A549 (cell line): Measurements from ENCODE around the gene FGFR4.

Source experiments
- BHLHE40 ChIP-seq: IDR thresholded peaks from 2 replicates; pipeline ENCODE4 v1.6.1; 2012; ENCODE audit warnings: low read depth, low read length, inconsistent platforms
- EP300 ChIP-seq, 2 experiments: fragments of >200 bp; sonication (Bioruptor Twin); formaldehyde crosslinking; IDR thresholded peaks; 2 replicates in 1 of 2; 3 replicates in 1 of 2; pipeline ENCODE4 v1.6.1; 2016 to 2017
- HDAC2 ChIP-seq: fragments of 200-600 bp; sonication (generic); IDR thresholded peaks from 2 replicates; pipeline ENCODE4 v1.6.1; 2016
- PBX3 ChIP-seq: IDR thresholded peaks from 2 replicates; pipeline ENCODE4 v1.6.1; 2012
- POLR2A ChIP-seq: IDR thresholded peaks from 2 replicates; pipeline ENCODE4 v1.6.1; 2012; ENCODE audit warnings: mild to moderate bottlenecking, low read length
- RFX5 ChIP-seq: fragments of 450-650 bp; IDR thresholded peaks from 2 replicates; pipeline ENCODE4 v1.7.1; 2014; ENCODE audit warnings: antibody characterized with exemption, mild to moderate bottlenecking, moderate library complexity
- SREBF2 ChIP-seq: fragments of 450-650 bp; IDR thresholded peaks from 2 replicates; pipeline ENCODE4 v1.6.1; 2014; ENCODE audit warnings: mild to moderate bottlenecking, moderate library complexity
- ZC3H11A ChIP-seq: fragments of 450-650 bp; IDR thresholded peaks from 2 replicates; pipeline ENCODE4 v1.6.1; 2014; ENCODE audit warnings: antibody characterized with exemption, mild to moderate bottlenecking
- TF ChIP-seq, protein P1 (sequence below): fragments of >200 bp; sonication (Bioruptor Twin); formaldehyde crosslinking; IDR thresholded peaks from 3 replicates; pipeline ENCODE4 v1.5.1; 2016
- TF ChIP-seq, protein P2 (sequence below): IDR thresholded peaks from 2 replicates; pipeline ENCODE4 v1.6.1; 2012
- TF ChIP-seq, protein P3 (sequence below): fragments of 200-600 bp; sonication (generic); IDR thresholded peaks from 2 replicates; pipeline ENCODE4 v1.6.1; 2016; ENCODE audit warnings: antibody characterized with exemption, mild to moderate bottlenecking, moderate library complexity

DNA sequence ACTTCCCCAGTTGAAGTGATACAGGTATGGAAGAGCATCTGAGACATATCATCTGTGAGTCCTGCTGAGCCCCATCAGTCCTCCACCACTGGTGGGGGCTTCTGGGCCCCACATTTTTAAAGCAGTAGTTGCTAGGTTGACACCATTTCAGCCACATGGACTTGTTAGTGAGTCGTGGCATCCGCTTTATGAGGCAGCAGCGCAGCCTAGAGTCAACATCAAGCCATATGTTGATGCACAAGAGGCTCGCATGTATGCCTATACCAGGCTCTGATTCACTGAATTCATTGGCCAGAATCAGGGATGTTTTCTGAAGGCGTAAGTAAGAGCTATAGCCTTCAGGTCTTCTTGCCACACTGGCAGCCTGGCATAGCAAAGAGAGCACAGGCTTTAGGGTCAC, 37.4 kb upstream of the FGFR4 start:
- TF ChIP-seq, protein P1, sequence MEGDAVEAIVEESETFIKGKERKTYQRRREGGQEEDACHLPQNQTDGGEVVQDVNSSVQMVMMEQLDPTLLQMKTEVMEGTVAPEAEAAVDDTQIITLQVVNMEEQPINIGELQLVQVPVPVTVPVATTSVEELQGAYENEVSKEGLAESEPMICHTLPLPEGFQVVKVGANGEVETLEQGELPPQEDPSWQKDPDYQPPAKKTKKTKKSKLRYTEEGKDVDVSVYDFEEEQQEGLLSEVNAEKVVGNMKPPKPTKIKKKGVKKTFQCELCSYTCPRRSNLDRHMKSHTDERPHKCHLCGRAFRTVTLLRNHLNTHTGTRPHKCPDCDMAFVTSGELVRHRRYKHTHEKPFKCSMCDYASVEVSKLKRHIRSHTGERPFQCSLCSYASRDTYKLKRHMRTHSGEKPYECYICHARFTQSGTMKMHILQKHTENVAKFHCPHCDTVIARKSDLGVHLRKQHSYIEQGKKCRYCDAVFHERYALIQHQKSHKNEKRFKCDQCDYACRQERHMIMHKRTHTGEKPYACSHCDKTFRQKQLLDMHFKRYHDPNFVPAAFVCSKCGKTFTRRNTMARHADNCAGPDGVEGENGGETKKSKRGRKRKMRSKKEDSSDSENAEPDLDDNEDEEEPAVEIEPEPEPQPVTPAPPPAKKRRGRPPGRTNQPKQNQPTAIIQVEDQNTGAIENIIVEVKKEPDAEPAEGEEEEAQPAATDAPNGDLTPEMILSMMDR = no peak
- no peak for TF ChIP-seq HDAC2
- TF ChIP-seq, protein P2, sequence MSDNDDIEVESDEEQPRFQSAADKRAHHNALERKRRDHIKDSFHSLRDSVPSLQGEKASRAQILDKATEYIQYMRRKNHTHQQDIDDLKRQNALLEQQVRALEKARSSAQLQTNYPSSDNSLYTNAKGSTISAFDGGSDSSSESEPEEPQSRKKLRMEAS = no peak
- no peak for TF ChIP-seq POLR2A
- no peak for TF ChIP-seq ZC3H11A
- TF ChIP-seq EP300 (IDR thresholded peaks at IDR 0.05) = no peak
- no peak for TF ChIP-seq RFX5
- no peak for TF ChIP-seq PBX3
- no peak for TF ChIP-seq SREBF2
- no peak for TF ChIP-seq BHLHE40
- TF ChIP-seq, protein P3, sequence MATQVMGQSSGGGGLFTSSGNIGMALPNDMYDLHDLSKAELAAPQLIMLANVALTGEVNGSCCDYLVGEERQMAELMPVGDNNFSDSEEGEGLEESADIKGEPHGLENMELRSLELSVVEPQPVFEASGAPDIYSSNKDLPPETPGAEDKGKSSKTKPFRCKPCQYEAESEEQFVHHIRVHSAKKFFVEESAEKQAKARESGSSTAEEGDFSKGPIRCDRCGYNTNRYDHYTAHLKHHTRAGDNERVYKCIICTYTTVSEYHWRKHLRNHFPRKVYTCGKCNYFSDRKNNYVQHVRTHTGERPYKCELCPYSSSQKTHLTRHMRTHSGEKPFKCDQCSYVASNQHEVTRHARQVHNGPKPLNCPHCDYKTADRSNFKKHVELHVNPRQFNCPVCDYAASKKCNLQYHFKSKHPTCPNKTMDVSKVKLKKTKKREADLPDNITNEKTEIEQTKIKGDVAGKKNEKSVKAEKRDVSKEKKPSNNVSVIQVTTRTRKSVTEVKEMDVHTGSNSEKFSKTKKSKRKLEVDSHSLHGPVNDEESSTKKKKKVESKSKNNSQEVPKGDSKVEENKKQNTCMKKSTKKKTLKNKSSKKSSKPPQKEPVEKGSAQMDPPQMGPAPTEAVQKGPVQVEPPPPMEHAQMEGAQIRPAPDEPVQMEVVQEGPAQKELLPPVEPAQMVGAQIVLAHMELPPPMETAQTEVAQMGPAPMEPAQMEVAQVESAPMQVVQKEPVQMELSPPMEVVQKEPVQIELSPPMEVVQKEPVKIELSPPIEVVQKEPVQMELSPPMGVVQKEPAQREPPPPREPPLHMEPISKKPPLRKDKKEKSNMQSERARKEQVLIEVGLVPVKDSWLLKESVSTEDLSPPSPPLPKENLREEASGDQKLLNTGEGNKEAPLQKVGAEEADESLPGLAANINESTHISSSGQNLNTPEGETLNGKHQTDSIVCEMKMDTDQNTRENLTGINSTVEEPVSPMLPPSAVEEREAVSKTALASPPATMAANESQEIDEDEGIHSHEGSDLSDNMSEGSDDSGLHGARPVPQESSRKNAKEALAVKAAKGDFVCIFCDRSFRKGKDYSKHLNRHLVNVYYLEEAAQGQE = no peak
